HepG2 (cell line): ENCODE data around the gene GPR162. TPM values are rescaled to one million over a fixed set of nuclear protein-coding genes. Genes with fewer than 3 reads are reported as not detected.
A peak's percentile ranks its signal among the peaks of the same experiment; 100 is the strongest.

Experiments
- ASH2L ChIP-seq: fragments of 300-600, 200-600 bp; sonication (generic); IDR thresholded peaks from 2 replicates; pipeline ENCODE4 v1.7.0; 2017; ENCODE audit warnings: low read depth, mild to moderate bottlenecking, moderate library complexity, mixed read lengths, low read length; ENCODE audit not compliant: insufficient read length
- KDM3A ChIP-seq: IDR thresholded peaks from 2 replicates; pipeline ENCODE4 v1.6.1; 2018; ENCODE audit warnings: low read depth, missing compliant biosample characterization
- SRF ChIP-seq: IDR thresholded peaks from 2 replicates; pipeline ENCODE4 v1.6.1; 2011; ENCODE audit warnings: mild to moderate bottlenecking, low read depth, low read length, moderate library complexity
- THAP11 ChIP-seq: IDR thresholded peaks from 2 replicates; pipeline ENCODE4 v1.6.1; 2016; ENCODE audit warnings: missing biosample characterization, missing genetic modification reagents
- ZNF367 ChIP-seq: sonication (generic); formaldehyde crosslinking; IDR thresholded peaks from 2 replicates; pipeline ENCODE4 v1.4.0; 2020; ENCODE audit warnings: missing genetic modification reagents, borderline replicate concordance
- ZNF703 ChIP-seq: sonication (generic); formaldehyde crosslinking; IDR thresholded peaks from 2 replicates; pipeline ENCODE4 v1.5.1; 2020; ENCODE audit warnings: missing genetic modification reagents, mild to moderate bottlenecking, moderate library complexity, borderline replicate concordance
- ZNF768 ChIP-seq: sonication (generic); formaldehyde crosslinking; IDR thresholded peaks from 2 replicates; pipeline ENCODE4 v1.4.0; 2020; ENCODE audit warnings: missing genetic modification reagents
- ZNF883 ChIP-seq: sonication (generic); formaldehyde crosslinking; IDR thresholded peaks from 2 replicates; pipeline ENCODE4 v1.5.1; 2020; ENCODE audit warnings: mild to moderate bottlenecking, missing genetic modification reagents; ENCODE audit errors: not compliant biosample characterization
- polyA plus RNA-seq, 8 experiments: library from polyadenylated mRNA; depleted of rRNA in 3 of 8; stranded (reverse) in 7 of 8; unstranded in 1 of 8; fragments of >200 nt; fragmentation: Illumina TruSeq in 4 of 8; extraction: Trizol in 4 of 8; gene quantifications; 2 replicates each; pipeline versions ENCODE4 v1.2.1 to v1.2.3, GENCODE V29; 2011 to 2016; ENCODE audit warnings: low read depth in 4 of 8, missing spikeins in 1 of 8, mixed read lengths in 1 of 8; ENCODE audit not compliant: insufficient read depth in 1 of 8
- total RNA-seq, 5 experiments: library from RNA; depleted of rRNA; stranded (reverse); fragments of >200 nt; fragmentation: Illumina TruSeq; extraction: Trizol; gene quantifications; 2 replicates each; pipeline ENCODE4 v1.2.3, GENCODE V29; 2016; ENCODE audit warnings: low read depth in 1 of 5
- TF ChIP-seq, protein P1 (sequence below): sonication (generic); formaldehyde crosslinking; IDR thresholded peaks from 2 replicates; pipeline ENCODE4 v1.4.0; 2020; ENCODE audit warnings: low read depth, missing genetic modification reagents
- TF ChIP-seq, protein P2 (sequence below): sonication (generic); formaldehyde crosslinking; IDR thresholded peaks from 2 replicates; pipeline ENCODE4 v1.8.1; 2023; ENCODE audit warnings: missing genetic modification reagents, inconsistent platforms, borderline replicate concordance
- TF ChIP-seq, protein P3 (sequence below): sonication (generic); formaldehyde crosslinking; IDR thresholded peaks from 2 replicates; pipeline ENCODE4 v1.9.0; 2021; ENCODE audit warnings: missing genetic modification reagents, borderline replicate concordance
- TF ChIP-seq, protein P4 (sequence below): sonication (generic); formaldehyde crosslinking; IDR thresholded peaks from 2 replicates; pipeline ENCODE4 v1.5.1; 2020; ENCODE audit warnings: missing genetic modification reagents, mild to moderate bottlenecking, borderline replicate concordance
- TF ChIP-seq, protein P5 (sequence below): sonication (generic); formaldehyde crosslinking; IDR thresholded peaks from 2 replicates; pipeline ENCODE4 v1.5.0; 2020; ENCODE audit warnings: mild to moderate bottlenecking, missing genetic modification reagents
- TF ChIP-seq, protein P6 (sequence below): sonication (generic); formaldehyde crosslinking; IDR thresholded peaks from 2 replicates; pipeline ENCODE4 v1.5.0; 2020; ENCODE audit warnings: missing genetic modification reagents

GPR162 gene
- total and polyA plus RNA-seq, 2 of the 13 experiments (the other 11 are each of a cell fraction or from before 2014, with no cell fraction given), result 0.08 TPM; not detected in 1

DNA sequence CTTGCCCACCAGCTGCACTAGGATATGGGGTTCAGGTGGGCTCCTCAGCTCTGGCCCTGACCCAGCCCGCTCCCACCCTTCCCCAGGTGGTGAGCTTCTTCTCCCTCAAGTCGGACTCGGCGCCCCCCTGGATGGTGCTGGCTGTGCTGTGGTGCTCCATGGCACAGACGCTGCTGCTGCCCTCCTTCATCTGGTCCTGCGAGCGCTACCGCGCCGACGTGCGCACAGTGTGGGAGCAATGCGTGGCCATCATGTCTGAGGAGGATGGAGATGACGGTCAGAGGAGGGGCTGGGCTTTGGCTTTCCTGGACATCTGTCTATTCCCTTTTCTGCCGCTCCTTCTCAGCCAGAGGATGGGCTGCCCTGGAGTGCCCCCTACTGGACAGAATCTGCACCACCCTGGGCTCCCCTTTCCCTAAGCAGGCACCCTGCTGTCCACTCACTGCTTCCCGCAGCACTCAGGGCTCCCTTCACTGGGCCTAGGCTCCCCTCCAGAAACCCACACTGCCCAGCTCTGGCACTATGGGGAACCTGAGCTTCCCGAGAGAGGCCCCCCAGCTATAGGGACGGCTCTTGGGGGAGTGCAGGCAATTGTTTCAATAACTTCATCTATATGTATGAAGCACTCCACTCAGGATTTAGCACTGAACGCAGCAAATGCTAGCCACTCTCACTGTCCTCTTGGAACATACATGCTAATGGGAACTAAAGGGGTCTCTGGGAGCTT, 3.9 kb downstream of the GPR162 start (continued):
- TF ChIP-seq, protein P1, sequence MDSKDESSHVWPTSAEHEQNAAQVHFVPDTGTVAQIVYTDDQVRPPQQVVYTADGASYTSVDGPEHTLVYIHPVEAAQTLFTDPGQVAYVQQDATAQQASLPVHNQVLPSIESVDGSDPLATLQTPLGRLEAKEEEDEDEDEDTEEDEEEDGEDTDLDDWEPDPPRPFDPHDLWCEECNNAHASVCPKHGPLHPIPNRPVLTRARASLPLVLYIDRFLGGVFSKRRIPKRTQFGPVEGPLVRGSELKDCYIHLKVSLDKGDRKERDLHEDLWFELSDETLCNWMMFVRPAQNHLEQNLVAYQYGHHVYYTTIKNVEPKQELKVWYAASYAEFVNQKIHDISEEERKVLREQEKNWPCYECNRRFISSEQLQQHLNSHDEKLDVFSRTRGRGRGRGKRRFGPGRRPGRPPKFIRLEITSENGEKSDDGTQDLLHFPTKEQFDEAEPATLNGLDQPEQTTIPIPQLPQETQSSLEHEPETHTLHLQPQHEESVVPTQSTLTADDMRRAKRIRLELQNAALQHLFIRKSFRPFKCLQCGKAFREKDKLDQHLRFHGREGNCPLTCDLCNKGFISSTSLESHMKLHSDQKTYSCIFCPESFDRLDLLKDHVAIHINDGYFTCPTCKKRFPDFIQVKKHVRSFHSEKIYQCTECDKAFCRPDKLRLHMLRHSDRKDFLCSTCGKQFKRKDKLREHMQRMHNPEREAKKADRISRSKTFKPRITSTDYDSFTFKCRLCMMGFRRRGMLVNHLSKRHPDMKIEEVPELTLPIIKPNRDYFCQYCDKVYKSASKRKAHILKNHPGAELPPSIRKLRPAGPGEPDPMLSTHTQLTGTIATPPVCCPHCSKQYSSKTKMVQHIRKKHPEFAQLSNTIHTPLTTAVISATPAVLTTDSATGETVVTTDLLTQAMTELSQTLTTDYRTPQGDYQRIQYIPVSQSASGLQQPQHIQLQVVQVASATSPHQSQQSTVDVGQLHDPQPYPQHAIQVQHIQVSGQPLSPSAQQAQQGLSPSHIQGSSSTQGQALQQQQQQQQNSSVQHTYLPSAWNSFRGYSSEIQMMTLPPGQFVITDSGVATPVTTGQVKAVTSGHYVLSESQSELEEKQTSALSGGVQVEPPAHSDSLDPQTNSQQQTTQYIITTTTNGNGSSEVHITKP (CRISPR knock-in tag), result no peak
- TF ChIP-seq, protein P2, sequence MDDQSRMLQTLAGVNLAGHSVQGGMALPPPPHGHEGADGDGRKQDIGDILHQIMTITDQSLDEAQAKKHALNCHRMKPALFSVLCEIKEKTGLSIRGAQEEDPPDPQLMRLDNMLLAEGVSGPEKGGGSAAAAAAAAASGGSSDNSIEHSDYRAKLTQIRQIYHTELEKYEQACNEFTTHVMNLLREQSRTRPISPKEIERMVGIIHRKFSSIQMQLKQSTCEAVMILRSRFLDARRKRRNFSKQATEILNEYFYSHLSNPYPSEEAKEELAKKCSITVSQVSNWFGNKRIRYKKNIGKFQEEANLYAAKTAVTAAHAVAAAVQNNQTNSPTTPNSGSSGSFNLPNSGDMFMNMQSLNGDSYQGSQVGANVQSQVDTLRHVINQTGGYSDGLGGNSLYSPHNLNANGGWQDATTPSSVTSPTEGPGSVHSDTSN (CRISPR knock-in tag), result no peak
- TF ChIP-seq KDM3A (CRISPR knock-in tag), result no peak
- TF ChIP-seq ASH2L, result no peak
- no peak for TF ChIP-seq SRF
- TF ChIP-seq ZNF703 (CRISPR knock-in tag), result no peak
- TF ChIP-seq, protein P3, sequence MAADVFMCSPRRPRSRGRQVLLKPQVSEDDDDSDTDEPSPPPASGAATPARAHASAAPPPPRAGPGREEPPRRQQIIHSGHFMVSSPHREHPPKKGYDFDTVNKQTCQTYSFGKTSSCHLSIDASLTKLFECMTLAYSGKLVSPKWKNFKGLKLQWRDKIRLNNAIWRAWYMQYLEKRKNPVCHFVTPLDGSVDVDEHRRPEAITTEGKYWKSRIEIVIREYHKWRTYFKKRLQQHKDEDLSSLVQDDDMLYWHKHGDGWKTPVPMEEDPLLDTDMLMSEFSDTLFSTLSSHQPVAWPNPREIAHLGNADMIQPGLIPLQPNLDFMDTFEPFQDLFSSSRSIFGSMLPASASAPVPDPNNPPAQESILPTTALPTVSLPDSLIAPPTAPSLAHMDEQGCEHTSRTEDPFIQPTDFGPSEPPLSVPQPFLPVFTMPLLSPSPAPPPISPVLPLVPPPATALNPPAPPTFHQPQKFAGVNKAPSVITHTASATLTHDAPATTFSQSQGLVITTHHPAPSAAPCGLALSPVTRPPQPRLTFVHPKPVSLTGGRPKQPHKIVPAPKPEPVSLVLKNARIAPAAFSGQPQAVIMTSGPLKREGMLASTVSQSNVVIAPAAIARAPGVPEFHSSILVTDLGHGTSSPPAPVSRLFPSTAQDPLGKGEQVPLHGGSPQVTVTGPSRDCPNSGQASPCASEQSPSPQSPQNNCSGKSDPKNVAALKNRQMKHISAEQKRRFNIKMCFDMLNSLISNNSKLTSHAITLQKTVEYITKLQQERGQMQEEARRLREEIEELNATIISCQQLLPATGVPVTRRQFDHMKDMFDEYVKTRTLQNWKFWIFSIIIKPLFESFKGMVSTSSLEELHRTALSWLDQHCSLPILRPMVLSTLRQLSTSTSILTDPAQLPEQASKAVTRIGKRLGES (CRISPR knock-in tag), result no peak
- TF ChIP-seq, protein P4, sequence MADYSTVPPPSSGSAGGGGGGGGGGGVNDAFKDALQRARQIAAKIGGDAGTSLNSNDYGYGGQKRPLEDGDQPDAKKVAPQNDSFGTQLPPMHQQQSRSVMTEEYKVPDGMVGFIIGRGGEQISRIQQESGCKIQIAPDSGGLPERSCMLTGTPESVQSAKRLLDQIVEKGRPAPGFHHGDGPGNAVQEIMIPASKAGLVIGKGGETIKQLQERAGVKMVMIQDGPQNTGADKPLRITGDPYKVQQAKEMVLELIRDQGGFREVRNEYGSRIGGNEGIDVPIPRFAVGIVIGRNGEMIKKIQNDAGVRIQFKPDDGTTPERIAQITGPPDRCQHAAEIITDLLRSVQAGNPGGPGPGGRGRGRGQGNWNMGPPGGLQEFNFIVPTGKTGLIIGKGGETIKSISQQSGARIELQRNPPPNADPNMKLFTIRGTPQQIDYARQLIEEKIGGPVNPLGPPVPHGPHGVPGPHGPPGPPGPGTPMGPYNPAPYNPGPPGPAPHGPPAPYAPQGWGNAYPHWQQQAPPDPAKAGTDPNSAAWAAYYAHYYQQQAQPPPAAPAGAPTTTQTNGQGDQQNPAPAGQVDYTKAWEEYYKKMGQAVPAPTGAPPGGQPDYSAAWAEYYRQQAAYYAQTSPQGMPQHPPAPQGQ (CRISPR knock-in tag), result no peak
- TF ChIP-seq, protein P5, sequence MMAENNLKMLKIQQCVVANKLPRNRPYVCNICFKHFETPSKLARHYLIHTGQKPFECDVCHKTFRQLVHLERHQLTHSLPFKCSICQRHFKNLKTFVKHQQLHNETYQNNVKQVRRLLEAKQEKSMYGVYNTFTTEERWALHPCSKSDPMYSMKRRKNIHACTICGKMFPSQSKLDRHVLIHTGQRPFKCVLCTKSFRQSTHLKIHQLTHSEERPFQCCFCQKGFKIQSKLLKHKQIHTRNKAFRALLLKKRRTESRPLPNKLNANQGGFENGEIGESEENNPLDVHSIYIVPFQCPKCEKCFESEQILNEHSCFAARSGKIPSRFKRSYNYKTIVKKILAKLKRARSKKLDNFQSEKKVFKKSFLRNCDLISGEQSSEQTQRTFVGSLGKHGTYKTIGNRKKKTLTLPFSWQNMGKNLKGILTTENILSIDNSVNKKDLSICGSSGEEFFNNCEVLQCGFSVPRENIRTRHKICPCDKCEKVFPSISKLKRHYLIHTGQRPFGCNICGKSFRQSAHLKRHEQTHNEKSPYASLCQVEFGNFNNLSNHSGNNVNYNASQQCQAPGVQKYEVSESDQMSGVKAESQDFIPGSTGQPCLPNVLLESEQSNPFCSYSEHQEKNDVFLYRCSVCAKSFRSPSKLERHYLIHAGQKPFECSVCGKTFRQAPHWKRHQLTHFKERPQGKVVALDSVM, result no peak
- TF ChIP-seq, protein P6, sequence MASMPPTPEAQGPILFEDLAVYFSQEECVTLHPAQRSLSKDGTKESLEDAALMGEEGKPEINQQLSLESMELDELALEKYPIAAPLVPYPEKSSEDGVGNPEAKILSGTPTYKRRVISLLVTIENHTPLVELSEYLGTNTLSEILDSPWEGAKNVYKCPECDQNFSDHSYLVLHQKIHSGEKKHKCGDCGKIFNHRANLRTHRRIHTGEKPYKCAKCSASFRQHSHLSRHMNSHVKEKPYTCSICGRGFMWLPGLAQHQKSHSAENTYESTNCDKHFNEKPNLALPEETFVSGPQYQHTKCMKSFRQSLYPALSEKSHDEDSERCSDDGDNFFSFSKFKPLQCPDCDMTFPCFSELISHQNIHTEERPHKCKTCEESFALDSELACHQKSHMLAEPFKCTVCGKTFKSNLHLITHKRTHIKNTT (CRISPR knock-in tag), result no peak
- TF ChIP-seq THAP11, result no peak
- TF ChIP-seq ZNF768 (CRISPR knock-in tag), result peak; percentile 28; the same call in 1 of the 2 replicates
- TF ChIP-seq ZNF883, result no peak
- no peak for TF ChIP-seq ZNF367
